SKM-1 treated with dmso at 0.1 percent for 144 hours (cell line): ENCODE data around the gene UGT1A6.

Source experiments
- DNase-seq: peaks from one replicate; lab custom pipeline; 2025; ENCODE audit not compliant: unreplicated experiment; lab: John Stamatoyannopoulos, UW

UGT1A6 gene

DNA sequence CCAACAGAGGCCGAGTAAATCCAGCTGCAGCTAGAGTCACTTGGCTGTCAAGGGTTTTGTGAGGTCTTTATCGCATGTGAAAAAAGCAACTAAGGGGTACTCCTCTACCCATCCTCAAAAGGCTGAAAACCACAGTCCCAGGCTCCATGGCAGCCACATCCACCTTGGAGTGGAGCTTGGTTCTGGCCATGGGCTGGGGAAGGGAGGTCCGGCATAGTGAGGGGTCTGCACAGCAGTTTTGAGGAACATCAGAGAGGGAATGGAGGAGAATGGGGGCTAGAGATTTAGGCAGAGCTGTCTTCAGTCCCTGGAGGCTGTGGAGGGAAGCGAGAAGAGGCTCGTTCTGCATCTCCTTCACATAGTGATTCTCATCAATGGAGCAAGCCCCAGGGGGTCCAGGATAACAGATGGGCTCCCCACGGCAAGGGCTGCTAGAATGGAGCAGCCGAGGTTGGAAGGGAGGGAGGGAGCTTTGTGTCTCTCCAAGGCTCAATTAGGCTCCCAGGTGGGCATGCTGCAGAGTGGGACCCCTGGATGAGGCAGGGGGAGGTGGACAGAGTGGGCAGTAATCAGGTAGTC, 106.5 kb downstream of the UGT1A6 start:
- DNase-seq = no peak

DNA sequence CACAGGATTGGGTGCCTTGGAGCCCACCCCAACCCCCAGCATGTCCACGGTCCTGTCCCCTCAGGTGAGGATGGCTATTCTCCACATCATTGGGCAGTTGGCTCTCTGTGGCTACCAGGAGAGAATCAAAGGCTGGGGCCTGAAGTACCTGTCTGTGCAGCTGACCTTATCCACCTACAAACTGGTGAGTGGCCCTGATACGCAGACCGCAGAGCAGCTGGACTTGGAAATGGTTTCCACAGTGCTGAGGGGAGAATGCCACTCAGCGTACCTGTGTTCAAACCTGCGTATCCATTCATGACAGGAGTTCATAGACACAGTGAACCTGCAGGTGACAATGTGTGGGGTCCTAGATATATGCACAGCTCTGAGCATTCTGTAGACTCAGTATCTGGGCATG, 107.0 kb downstream of the UGT1A6 start:
- no peak for DNase-seq

DNA sequence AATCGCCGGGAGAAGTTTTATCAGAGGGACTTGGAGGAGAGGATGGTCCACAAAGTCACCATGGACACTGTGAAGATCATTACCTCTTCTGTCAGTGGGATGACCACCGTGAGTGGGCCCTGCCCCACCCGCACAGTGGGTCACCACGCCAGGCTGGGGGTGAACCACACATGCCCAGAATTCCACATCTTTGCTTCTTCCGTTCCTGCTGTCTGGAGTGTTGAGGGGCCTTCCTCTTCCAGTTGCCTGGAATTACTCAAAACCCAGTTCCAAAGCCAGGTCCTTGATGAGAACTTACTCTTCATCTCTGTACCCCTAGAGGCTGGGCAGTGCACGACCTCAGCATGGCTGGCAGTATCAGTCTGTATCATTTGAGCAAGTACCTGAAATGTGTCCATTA, 107.5 kb downstream of the UGT1A6 start:
- DNase-seq = no peak

DNA sequence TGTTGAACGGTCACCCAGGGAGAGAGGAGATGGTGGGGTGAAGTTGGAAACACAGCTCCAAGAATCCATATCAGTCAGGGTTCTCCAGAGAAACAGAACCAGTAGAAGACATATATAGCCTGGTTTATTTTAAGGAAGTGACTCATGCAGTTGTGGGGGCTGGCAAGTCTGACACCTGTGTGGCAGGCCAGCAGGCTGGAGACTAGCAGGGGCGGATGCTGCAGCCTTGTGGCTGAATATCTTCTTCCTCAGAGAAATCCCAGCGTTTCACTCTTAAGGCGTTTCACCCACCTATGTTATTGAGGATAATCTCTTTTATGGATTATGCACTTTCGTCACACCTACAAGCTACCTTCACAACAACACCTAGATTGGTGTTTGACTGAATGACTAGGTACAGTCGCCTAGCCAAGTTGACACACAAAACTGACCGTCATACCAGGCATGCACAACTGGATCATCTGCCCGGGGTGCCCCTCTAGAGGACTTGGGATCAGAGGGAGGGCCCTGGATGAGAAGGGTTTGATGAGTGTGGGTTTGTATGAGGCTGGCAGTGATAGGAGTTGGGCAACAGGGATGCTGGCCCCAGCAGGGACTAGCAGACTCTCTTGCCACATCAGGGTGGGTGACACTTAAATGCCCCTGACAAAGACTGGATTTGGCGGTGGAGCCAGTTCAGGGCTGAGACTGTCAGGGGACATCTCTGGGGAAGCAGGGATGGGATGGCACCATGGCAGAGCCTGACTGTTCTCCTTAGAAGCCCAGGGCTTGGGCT, 108.9 kb downstream of the UGT1A6 start:
- DNase-seq = no peak

DNA sequence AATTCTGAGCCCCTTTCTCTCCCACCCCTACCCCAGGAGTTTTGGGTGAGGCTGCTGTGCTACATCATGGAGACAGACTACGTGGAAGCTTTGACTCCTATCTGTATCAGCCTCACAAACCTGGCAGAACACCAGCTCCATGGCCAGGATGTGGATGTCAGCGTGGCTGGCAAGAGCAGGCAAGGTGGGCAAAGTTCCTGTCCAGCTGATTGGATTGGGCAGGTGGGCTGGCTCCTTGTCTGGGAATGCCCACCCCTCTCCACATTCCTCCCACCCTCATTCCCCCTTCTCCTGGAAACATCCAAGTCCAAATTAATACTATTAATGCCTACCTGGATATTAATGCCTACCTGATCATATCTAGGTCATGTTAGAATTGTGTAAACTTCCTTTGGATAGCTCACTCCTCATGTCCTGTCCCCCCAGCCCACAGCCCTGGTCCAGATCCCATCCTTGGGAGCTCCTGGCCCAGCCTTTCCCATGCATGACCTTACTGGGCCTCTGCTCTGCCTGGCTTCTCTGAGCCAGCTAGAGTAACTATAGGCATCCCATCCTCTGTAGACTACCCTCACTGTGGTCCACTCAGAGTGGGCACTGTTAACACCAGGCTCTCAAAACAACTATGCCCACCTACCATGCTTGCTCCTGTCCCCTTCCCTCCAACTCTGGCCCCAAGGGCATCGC, 109.6 kb downstream of the UGT1A6 start:
- no peak for DNase-seq

DNA sequence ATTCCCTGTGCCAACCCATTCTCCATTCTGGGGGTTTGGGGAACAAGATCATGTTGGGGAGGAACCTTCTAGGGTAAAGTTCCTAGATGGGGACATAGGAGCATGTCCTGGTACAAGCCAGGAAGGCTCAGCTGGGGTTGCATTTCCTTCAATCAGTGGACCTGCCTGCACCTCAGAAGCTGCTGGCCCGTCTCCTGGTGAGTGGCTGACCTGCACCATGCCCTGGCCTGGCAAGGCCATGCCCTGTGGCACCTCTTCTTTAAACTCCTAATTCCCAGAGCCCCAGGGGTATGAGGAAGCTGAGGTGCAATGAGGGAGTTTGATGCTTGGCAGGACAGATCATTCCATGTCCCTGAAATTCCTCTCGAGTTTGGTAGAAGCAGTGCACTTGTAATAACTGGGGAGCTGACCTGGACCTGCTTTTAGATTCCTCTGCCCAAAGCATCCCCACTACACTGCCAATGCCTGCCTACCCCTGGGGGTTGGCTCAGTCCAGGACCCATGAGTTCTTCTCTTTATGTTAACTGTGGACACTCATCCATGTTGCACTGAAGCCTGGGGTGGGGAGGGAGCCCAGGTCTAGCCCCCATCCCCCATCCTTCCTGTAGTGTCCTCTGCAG, 110.7 kb downstream of the UGT1A6 start:
- DNase-seq = no peak

DNA sequence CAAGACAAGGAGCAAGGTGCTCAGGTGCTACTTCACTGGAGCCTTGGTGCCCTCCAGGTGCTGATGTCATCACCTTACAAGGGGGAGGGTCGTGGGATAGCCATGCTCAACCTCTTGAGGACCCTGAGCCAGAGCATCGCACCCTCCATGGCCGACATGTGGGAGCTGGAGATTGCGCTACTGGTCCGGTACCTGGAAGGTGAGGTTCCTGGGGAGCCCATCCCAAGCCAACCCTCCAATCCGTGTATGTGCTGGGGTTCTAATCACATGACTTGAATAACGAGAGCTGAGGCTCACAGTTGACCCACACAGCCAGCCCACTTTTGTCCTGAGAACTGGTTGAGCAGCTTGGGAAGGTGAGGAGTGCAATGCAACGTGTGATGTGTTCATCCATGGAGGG, 111.3 kb downstream of the UGT1A6 start:
- no peak for DNase-seq

DNA sequence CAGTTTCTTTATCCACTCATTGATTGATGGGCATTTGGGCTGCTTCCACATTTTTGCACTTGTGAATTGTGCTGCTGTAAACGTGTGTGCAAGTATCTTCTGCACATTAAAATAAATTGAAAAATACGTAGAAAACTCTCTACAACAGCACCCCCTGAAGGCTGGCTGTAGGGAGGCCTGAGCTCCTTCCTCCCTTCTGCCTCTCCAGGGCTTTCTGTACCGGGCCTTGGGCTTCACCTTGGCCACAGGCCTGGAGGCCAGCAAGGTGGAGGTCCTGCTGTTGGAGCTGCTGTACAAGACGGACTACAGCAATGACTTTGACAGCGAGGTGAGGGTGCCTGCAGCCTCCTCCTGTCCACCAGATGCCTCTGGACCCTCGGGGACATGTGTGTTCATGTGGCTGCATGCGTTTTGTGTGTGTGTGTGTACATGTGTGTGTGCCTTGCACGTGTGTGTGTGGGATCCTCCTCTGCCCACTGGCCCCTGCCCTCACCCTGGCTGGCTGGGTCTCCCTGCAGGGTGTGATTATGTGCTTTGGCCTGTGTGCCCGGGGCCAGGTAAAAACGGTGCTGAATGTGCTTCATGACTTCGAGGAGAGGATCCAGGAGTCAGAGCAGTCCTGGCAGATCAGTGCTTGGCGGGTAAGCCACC, 114.7 kb downstream of the UGT1A6 start:
- DNase-seq = no peak

DNA sequence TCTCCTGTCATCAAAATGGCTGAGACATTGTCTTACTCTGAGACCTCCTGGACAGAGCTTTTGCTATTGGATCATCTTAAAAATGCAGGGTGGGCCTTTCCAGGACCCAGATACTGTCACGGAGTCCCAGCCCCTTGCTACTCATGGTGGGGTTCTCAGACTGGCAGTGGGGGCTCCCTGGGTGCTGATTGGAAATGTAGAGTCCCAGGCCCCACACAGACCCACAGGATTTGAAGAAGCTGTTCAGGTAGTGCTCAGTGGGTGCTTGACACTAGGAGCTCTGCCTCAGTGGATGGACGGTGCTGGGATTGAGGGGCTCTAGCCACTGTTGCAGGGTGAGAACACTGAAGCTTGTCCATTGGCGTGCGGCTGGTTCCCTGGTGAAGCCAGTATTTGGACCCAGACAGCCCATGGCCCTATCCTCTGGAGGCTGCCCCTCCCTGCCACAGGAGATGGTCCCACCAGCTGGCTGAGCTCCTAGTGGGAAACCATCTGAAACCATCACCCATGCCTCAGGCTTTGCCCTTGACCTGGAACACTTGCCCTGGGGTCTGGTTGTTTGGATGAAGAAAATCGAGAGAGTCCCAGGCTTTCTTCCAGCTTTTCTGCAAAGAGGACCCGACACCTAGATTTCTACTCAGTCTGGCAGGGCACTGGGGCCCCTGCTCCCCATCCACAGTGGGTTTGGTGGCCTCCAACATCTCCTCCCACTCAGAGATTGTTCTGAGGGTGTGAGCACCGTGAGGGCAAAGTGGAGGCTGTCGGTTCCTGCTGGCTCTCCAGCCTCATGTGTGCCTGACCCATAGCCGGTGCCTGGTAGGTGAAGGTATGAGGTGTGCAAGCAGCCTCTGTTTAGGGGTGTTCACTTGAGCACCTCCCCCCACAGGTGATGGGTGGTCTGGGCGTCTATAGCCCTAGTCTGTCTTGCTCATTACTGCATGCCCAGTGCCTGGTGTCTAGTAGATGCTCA, 115.6 kb downstream of the UGT1A6 start:
- no peak for DNase-seq

DNA sequence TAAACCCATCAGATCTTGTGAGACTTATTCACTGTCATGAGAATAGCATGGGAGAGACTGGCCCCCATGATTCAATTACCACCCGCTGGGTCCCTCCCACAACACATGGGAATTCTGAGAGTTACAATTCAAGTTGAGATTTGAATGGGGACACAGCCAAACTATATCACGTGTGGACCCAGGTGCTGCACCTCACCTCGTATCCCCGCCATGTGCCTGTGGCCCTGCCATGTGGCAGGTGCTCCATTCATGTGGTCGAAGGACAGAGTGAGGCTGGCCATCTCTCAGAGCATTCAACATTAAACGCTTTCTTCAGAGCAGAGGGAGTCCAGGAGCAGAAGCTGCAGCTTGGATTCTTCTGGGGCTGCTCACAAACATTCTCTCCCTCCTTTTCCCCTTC, 117.7 kb downstream of the UGT1A6 start:
- DNase-seq = no peak

DNA sequence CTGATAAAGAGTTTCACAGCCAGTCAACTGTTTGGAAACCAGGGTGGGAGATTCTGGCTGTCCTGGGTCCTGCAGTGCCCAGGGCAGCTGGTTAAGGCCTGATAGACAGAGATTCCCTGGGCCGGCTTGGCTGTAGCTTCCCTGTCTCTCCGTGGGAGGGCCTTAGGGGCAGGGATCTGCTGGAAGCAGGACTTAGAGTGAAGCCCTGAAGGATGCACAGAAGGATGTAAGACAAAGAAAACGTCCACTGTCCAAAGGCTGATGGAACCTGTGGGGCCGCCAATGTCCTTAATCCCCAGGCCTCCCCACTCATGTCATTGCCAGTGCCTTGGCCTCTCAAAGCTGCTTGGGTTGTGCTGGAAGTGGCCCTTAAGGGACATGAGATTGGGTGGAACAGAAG, 118.4 kb downstream of the UGT1A6 start:
- DNase-seq = no peak

DNA sequence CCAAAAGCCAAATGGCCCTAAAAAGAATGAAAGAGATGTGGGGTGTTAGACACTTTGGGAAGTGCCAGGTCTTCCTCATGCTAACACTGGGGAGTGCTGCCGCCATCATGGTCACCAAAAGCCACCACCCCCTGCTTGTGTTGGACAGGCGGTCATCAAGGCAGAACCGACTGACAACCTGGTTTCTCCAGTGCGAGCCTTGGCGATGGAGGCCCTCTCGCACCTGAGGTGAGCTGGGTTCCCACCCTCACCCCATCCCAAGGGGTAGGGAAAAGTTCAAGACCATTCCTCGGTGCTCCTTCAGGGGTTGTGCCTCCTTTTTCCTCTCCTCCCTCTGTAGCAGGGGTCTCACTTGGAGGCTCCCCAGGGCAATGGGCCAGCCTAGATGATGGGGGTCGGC, 119.0 kb downstream of the UGT1A6 start:
- no peak for DNase-seq

DNA sequence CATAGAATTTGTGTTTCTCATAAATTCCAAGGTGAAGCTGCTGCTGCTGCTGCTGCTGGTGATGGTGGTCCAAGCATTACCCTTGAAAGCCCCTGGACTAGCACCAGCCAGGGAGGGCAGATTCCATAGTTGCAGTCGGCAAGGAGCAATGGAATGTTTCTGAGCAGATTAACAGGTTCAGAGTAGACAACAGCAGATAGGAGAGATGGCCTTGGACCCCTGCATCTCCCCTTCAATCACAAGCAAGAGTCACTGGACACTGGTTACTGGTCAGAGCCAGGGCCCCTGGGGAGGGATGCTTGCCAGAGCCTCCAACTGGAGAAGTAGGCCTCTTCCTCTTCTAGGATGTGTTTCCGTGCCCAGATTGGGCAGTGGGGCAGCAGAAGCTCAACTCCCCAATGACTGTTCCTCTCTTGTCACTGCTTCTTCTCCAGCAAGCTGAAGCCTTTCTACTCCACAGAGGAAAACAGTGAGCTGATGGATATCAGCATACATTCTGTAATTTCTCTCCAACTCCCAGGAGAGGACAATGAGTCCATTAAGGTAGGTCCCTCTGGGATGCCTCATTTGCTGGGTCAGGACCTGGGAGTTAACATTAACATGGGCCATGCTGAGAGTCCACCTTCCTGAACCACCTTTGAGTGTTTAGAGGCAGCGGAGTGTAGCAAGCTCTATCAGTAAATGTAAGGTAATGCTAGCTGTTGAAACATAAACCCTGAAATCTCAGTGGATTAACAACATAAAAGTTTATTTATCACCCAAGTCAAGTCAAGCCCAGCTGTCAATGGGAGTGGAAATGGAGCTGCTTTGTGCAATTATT, 120.8 kb downstream of the UGT1A6 start:
- no peak for DNase-seq

DNA sequence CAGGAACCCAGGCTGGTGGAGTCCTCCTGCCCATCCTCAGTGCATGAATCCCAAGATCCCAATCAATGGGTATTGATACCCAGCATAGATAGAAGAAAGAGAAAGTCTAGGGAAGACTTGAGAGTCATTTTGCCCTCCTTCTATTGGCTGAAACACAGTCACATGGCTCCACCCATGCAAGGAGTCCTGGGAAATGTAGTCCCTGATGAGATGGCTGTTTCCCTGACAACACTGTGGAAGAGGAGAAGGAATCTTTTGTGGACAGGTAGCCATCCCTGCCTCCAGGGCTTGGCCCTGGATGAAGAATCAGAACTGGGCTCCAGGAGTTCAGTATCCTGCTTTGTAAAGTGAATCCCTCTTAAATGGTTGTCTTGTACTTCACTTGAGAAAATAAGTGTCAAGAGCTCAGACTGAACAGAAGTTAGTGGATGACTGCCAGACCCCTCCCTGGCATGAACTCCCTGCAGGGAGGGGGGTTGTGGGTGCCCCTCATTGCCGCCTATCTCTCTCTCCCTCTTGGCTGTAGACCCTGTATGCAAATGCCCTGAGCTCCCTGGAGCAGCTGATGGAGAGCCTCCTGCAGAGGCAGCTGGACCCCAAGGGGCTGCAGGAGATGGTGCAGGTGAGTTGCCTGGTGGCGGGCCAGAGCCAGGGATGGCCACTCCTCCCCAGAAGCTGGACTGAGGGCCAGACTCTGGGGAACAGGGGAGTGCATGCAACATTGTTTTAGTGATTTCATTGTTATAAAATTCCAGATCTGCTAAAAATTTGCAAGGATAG, 121.6 kb downstream of the UGT1A6 start:
- no peak for DNase-seq

DNA sequence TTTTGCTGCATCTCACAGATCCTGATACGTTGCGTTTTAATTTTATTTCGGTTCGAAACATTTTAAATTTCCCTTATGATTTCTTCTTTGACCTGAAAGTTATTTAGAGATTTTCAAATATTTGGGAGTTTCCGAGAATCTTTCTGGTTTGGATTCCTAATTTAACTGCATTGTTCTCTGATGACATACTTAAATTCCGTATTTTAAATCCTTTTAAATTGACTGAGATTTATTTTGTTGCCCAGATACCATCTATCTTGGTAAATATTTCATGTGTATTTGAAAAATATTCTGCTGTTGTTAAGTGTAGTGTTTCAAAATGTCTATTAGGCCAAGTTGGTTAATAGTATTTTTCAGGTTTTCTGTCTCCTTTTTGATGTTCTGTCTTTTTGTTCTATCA, 123.2 kb downstream of the UGT1A6 start:
- DNase-seq = no peak

DNA sequence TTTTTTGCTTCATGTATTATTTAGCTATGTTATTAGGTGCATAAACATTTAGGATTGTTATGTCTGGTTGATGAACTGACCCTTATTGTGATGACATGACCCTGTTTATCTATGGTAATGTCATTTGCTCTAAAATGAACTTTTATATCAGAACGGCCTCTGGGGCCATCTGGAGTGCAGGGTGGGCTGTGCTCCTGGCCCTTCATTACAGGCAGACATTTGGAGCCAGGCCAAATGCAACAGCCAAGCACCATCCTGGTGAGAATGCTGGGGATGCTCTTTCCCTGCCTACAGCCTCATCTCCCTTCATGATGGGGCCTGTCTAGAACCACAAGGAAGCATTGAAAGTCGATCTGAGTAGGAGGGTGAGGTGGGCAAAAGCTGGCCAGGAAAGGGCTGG, 123.6 kb downstream of the UGT1A6 start:
- no peak for DNase-seq

DNA sequence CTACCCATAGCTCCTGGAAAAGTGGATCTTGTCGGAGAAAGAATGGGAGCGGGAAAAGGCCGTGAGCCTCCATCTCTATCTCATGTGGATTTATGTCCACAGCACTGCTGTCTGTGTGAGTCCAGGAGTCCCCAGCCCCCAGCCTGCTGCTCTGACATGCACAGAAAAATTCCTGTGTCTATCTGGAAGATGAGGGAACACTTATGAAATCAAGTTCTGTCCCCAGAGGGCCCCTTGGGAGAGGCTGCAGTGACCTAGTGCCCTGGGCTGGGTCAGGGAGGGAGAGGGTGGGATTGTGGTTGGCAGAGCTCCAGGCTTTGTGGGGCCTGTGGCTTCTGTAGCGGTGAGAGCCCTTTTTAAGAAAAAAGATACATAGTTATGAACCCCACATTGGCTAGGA, 124.1 kb downstream of the UGT1A6 start:
- no peak for DNase-seq

DNA sequence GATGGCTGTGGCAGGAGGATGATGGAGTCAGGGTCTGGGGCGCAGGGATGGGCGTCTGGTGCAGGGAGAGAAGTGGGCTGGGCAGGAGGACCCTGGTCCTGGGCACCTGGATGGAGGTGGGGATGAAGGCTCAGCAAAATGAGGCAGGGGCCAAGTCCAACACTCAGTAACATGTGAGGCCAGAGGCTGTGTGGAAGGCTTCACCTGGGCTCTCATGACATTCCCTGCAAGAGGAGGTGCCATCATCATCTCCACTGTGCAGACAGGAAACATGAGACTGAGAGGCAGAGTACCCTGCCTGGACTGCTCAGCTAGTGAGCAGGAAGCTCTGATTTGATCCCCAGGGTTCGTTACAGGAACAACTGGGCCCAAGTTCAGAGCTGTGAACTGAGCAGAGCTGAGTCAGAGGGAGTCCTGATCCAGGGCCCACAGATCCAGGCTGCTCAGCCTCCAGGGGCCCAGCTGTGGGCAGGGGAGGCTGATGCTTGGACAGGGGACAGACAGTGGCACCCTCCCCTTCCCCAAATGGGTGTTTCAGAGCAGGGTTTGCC, 124.7 kb downstream of the UGT1A6 start:
- no peak for DNase-seq
